ENCODE measurements around the gene TRDN. TPM values are rescaled to one million over a fixed set of nuclear protein-coding genes. Genes with fewer than 3 reads are reported as not detected.

TRDN gene
- total and polyA plus RNA-seq, 2 donors (not counting 1 experiment from before 2014, with no cell fraction given) = not detected

- H3K27ac ChIP-seq (ENCODE audit: insufficient read depth, low read length) = no peak overlapping the region
- no peak overlapping the region for H3K4me2 ChIP-seq (ENCODE audit: extremely low read depth, insufficient read depth, low read length)
- TF ChIP-seq EZH2 (IDR thresholded peaks at IDR 0.05; ENCODE audit: low read length, missing control alignments) (no peak), CTCF (conservative IDR thresholded peaks at IDR 0.05 in 1 of 2, IDR thresholded peaks at IDR 0.05 in 1 of 2; ENCODE audit: low read depth in 1 of 2, low read length in 2 of 2) (no peak)
- H4K20me1 ChIP-seq (ENCODE audit: control insufficient read depth, extremely low read depth, insufficient read depth, low read length) = peaks cover 1% of the 10 kb centered on the region
- H3K27me3 ChIP-seq (ENCODE audit: control insufficient read depth, insufficient read depth, low read length) = no peaks in the 10 kb centered on the region
- H3K9me3 ChIP-seq (ENCODE audit: control insufficient read depth, insufficient read depth, low read depth, low read length) = no peaks in the 10 kb centered on the region
- peak in 1 of 2 donors; percentile 6 for DNase-seq (ENCODE audit: low read depth in 2 of 2)
- no peak overlapping the region for H3K4me3 ChIP-seq (replicated peaks in 1 of 4; ENCODE audit: control extremely low read depth in 1 of 4, insufficient read depth in 1 of 4, low read depth in 3 of 4, low read length in 4 of 4)
- no peak overlapping the region for H3K9ac ChIP-seq (ENCODE audit: insufficient read depth, low read length)
- no peaks in the 10 kb centered on the region for H3K36me3 ChIP-seq (ENCODE audit: control insufficient read depth, insufficient read depth, low read length)
- H3K79me2 ChIP-seq (ENCODE audit: control insufficient read depth, insufficient read depth, low read length) = no peaks in the 10 kb centered on the region
- no peak overlapping the region for H2AFZ ChIP-seq (ENCODE audit: low read length)
- no peaks in the 10 kb centered on the region for H3K4me1 ChIP-seq (ENCODE audit: control insufficient read depth, extremely low read depth, insufficient read depth, low read length)
These were observed 109.3 kb downstream of the TRDN start for GRCh38 chr6:123527406-123527805.

GRCh38 chr6:123526128-123526527 lies 110.6 kb downstream of the TRDN start:
- H2AFZ ChIP-seq (ENCODE audit: low read length) = no peak overlapping the region
- TF ChIP-seq EZH2 (IDR thresholded peaks at IDR 0.05; ENCODE audit: low read length, missing control alignments) (no peak), CTCF (conservative IDR thresholded peaks at IDR 0.05 in 1 of 2, IDR thresholded peaks at IDR 0.05 in 1 of 2; ENCODE audit: low read depth in 1 of 2, low read length in 2 of 2) (no peak)
- no peaks in the 10 kb centered on the region for H3K9me3 ChIP-seq (ENCODE audit: control insufficient read depth, insufficient read depth, low read depth, low read length)
- no peaks in the 10 kb centered on the region for H3K4me1 ChIP-seq (ENCODE audit: control insufficient read depth, extremely low read depth, insufficient read depth, low read length)
- H4K20me1 ChIP-seq (ENCODE audit: control insufficient read depth, extremely low read depth, insufficient read depth, low read length) = peaks cover 1% of the 10 kb centered on the region
- H3K27ac ChIP-seq (ENCODE audit: insufficient read depth, low read length) = no peak overlapping the region
- H3K79me2 ChIP-seq (ENCODE audit: control insufficient read depth, insufficient read depth, low read length) = no peaks in the 10 kb centered on the region
- H3K36me3 ChIP-seq (ENCODE audit: control insufficient read depth, insufficient read depth, low read length) = no peaks in the 10 kb centered on the region
- H3K4me2 ChIP-seq (ENCODE audit: extremely low read depth, insufficient read depth, low read length) = no peak overlapping the region
- no peak for DNase-seq (ENCODE audit: low read depth in 2 of 2)
- H3K9ac ChIP-seq (ENCODE audit: insufficient read depth, low read length) = no peak overlapping the region
- H3K27me3 ChIP-seq (ENCODE audit: control insufficient read depth, insufficient read depth, low read length) = no peaks in the 10 kb centered on the region
- no peak overlapping the region for H3K4me3 ChIP-seq (replicated peaks in 1 of 4; ENCODE audit: control extremely low read depth in 1 of 4, insufficient read depth in 1 of 4, low read depth in 3 of 4, low read length in 4 of 4)

GRCh38 chr6:123524781-123525180 lies 112.0 kb downstream of the TRDN start:
- Histone ChIP-seq H3K4me2 (ENCODE audit: extremely low read depth, insufficient read depth, low read length) (no peak overlapping the region), H3K9me3 (ENCODE audit: control insufficient read depth, insufficient read depth, low read depth, low read length) (no peaks in the 10 kb centered on the region), H3K36me3 (ENCODE audit: control insufficient read depth, insufficient read depth, low read length) (no peaks in the 10 kb centered on the region), H3K79me2 (ENCODE audit: control insufficient read depth, insufficient read depth, low read length) (no peaks in the 10 kb centered on the region), H3K4me3 (replicated peaks in 1 of 4; ENCODE audit: control extremely low read depth in 1 of 4, insufficient read depth in 1 of 4, low read depth in 3 of 4, low read length in 4 of 4) (no peak overlapping the region), H3K27me3 (ENCODE audit: control insufficient read depth, insufficient read depth, low read length) (no peaks in the 10 kb centered on the region), H3K9ac (ENCODE audit: insufficient read depth, low read length) (no peak overlapping the region), H2AFZ (ENCODE audit: low read length) (no peak overlapping the region), H3K27ac (ENCODE audit: insufficient read depth, low read length) (no peak overlapping the region), H3K4me1 (ENCODE audit: control insufficient read depth, extremely low read depth, insufficient read depth, low read length) (no peaks in the 10 kb centered on the region), H4K20me1 (ENCODE audit: control insufficient read depth, extremely low read depth, insufficient read depth, low read length) (peaks cover 1% of the 10 kb centered on the region)
- TF ChIP-seq CTCF (conservative IDR thresholded peaks at IDR 0.05 in 1 of 2, IDR thresholded peaks at IDR 0.05 in 1 of 2; ENCODE audit: low read depth in 1 of 2, low read length in 2 of 2) (no peak), EZH2 (IDR thresholded peaks at IDR 0.05; ENCODE audit: low read length, missing control alignments) (no peak)
- DNase-seq (ENCODE audit: low read depth in 2 of 2) = no peak
